ENCODE data around the gene TMF1.

GRCh38 chr3:68999605-69000004, 52.5 kb downstream of the TMF1 start:
- TF ChIP-seq CTCF (IDR thresholded peaks at IDR 0.05) (no peak), EZH2 (IDR thresholded peaks at IDR 0.05) (no peak), EZH2phosphoT487 (IDR thresholded peaks at IDR 0.05) (no peak)
